HepG2 (cell line): ENCODE results near the gene DNAJB12. TPM values are rescaled to one million over a fixed set of nuclear protein-coding genes. Genes with fewer than 3 reads are reported as not detected.

Source experiments
- FOXK1 ChIP-seq: sonication (generic); formaldehyde crosslinking; IDR thresholded peaks from 2 replicates; pipeline ENCODE4 v1.4.0; 2020; ENCODE audit warnings: low read depth, missing genetic modification reagents, borderline replicate concordance
- GFI1 ChIP-seq: sonication (generic); formaldehyde crosslinking; IDR thresholded peaks from 2 replicates; pipeline ENCODE4 v1.5.0; 2020; ENCODE audit warnings: missing genetic modification reagents, mild to moderate bottlenecking, borderline replicate concordance
- HDAC2 ChIP-seq: sonication (generic); formaldehyde crosslinking; IDR thresholded peaks from 2 replicates; pipeline ENCODE4 v1.4.0; 2020; ENCODE audit warnings: missing genetic modification reagents
- HOMEZ ChIP-seq: IDR thresholded peaks from 2 replicates; pipeline ENCODE4 v1.6.1; 2016; ENCODE audit warnings: low read depth
- HOXA9 ChIP-seq: sonication (generic); formaldehyde crosslinking; IDR thresholded peaks from 2 replicates; pipeline ENCODE4 v1.8.1; 2022; ENCODE audit warnings: missing genetic modification reagents, mild to moderate bottlenecking, moderate library complexity, borderline replicate concordance
- KMT2B ChIP-seq: IDR thresholded peaks from 2 replicates; pipeline ENCODE4 v1.6.1; 2016; ENCODE audit warnings: missing genetic modification reagents, missing compliant biosample characterization
- MXI1 ChIP-seq: IDR thresholded peaks from 3 replicates; pipeline ENCODE4 v1.6.1; 2012; ENCODE audit warnings: low read depth, low read length, inconsistent platforms, borderline replicate concordance
- MYC ChIP-seq: sonication (generic); formaldehyde crosslinking; IDR thresholded peaks from 2 replicates; pipeline ENCODE4 v1.9.0; 2021; ENCODE audit warnings: missing genetic modification reagents, borderline replicate concordance
- NFKBIZ ChIP-seq: IDR thresholded peaks from 2 replicates; pipeline ENCODE4 v1.6.1; 2018; ENCODE audit warnings: missing genetic modification reagents, missing compliant biosample characterization
- PHF5A ChIP-seq: IDR thresholded peaks from one replicate; pipeline ENCODE4 v1.6.1; 2018; ENCODE audit warnings: low read depth, missing genetic modification reagents; ENCODE audit not compliant: unreplicated experiment
- PHF8 ChIP-seq: sonication (generic); formaldehyde crosslinking; IDR thresholded peaks from 2 replicates; pipeline ENCODE4 v1.5.0; 2020; ENCODE audit warnings: missing genetic modification reagents
- SRY ChIP-seq: sonication (generic); formaldehyde crosslinking; IDR thresholded peaks from 2 replicates; pipeline ENCODE4 v1.8.0; 2022; ENCODE audit warnings: mild to moderate bottlenecking, missing genetic modification reagents
- ZBTB42 ChIP-seq: sonication (generic); formaldehyde crosslinking; IDR thresholded peaks from 2 replicates; pipeline ENCODE4 v1.5.0; 2020; ENCODE audit warnings: mild to moderate bottlenecking, missing genetic modification reagents
- ZEB1 ChIP-seq: IDR thresholded peaks from 2 replicates; pipeline ENCODE4 v1.6.1; 2012; ENCODE audit warnings: mild to moderate bottlenecking, low read depth, inconsistent platforms; ENCODE audit not compliant: insufficient replicate concordance
- ZNF224 ChIP-seq: sonication (generic); formaldehyde crosslinking; IDR thresholded peaks from 2 replicates; pipeline ENCODE4 v1.5.0; 2020; ENCODE audit warnings: mild to moderate bottlenecking, missing genetic modification reagents
- ZNF3 ChIP-seq: IDR thresholded peaks from 2 replicates; pipeline ENCODE4 v1.7.0; 2017; ENCODE audit warnings: inconsistent platforms
- ZNF34 ChIP-seq: sonication (generic); formaldehyde crosslinking; IDR thresholded peaks from 2 replicates; pipeline ENCODE4 v1.4.0; 2020; ENCODE audit warnings: mild to moderate bottlenecking, missing genetic modification reagents, borderline replicate concordance
- ZNF382 ChIP-seq: sonication (generic); formaldehyde crosslinking; IDR thresholded peaks from 2 replicates; pipeline ENCODE4 v1.5.0; 2020; ENCODE audit warnings: missing genetic modification reagents, mild to moderate bottlenecking, borderline replicate concordance
- ZNF441 ChIP-seq: sonication (generic); formaldehyde crosslinking; IDR thresholded peaks from 2 replicates; pipeline ENCODE4 v1.7.0; 2021; ENCODE audit warnings: missing genetic modification reagents, borderline replicate concordance
- ZNF629 ChIP-seq: sonication (generic); formaldehyde crosslinking; conservative IDR thresholded peaks from 2 replicates; pipeline ENCODE4 v1.5.0; 2020; ENCODE audit warnings: missing genetic modification reagents
- ZNF672 ChIP-seq: sonication (generic); formaldehyde crosslinking; IDR thresholded peaks from 2 replicates; pipeline ENCODE4 v1.8.1; 2022; ENCODE audit warnings: missing genetic modification reagents
- ZNF766 ChIP-seq: sonication (generic); formaldehyde crosslinking; IDR thresholded peaks from 2 replicates; pipeline ENCODE4 v1.5.0; 2020; ENCODE audit warnings: missing genetic modification reagents, borderline replicate concordance
- ZZZ3 ChIP-seq: sonication (generic); formaldehyde crosslinking; IDR thresholded peaks from 2 replicates; pipeline ENCODE4 v1.4.0; 2020; ENCODE audit warnings: missing genetic modification reagents, mild to moderate bottlenecking, borderline replicate concordance
- polyA plus RNA-seq, 8 experiments: library from polyadenylated mRNA; depleted of rRNA in 3 of 8; stranded (reverse) in 7 of 8; unstranded in 1 of 8; fragments of >200 nt; fragmentation: Illumina TruSeq in 4 of 8; extraction: Trizol in 4 of 8; gene quantifications; 2 replicates each; pipeline versions ENCODE4 v1.2.1 to v1.2.3, GENCODE V29; 2011 to 2016; ENCODE audit warnings: low read depth in 4 of 8, missing spikeins in 1 of 8, mixed read lengths in 1 of 8; ENCODE audit not compliant: insufficient read depth in 1 of 8
- total RNA-seq, 5 experiments: library from RNA; depleted of rRNA; stranded (reverse); fragments of >200 nt; fragmentation: Illumina TruSeq; extraction: Trizol; gene quantifications; 2 replicates each; pipeline ENCODE4 v1.2.3, GENCODE V29; 2016; ENCODE audit warnings: low read depth in 1 of 5
- TF ChIP-seq, protein P1 (sequence below): sonication (generic); formaldehyde crosslinking; IDR thresholded peaks from 2 replicates; pipeline ENCODE4 v1.4.0; 2020; ENCODE audit warnings: missing genetic modification reagents, mild to moderate bottlenecking, borderline replicate concordance
- TF ChIP-seq, protein P2 (sequence below), 2 experiments: sonication (generic) in 1 of 2; formaldehyde crosslinking in 1 of 2; IDR thresholded peaks; 2 replicates each; pipeline versions ENCODE4 v1.4.0 to v1.6.1; 2018 to 2020; ENCODE audit warnings: missing genetic modification reagents in 2 of 2, borderline replicate concordance in 1 of 2, low read depth in 1 of 2, mild to moderate bottlenecking in 1 of 2, missing biosample characterization in 1 of 2

The DNAJB12 gene
- total and polyA plus RNA-seq, 2 of the 13 experiments (the other 11 are each of a cell fraction or from before 2014, with no cell fraction given): 10.8 to 18.2 TPM

DNA sequence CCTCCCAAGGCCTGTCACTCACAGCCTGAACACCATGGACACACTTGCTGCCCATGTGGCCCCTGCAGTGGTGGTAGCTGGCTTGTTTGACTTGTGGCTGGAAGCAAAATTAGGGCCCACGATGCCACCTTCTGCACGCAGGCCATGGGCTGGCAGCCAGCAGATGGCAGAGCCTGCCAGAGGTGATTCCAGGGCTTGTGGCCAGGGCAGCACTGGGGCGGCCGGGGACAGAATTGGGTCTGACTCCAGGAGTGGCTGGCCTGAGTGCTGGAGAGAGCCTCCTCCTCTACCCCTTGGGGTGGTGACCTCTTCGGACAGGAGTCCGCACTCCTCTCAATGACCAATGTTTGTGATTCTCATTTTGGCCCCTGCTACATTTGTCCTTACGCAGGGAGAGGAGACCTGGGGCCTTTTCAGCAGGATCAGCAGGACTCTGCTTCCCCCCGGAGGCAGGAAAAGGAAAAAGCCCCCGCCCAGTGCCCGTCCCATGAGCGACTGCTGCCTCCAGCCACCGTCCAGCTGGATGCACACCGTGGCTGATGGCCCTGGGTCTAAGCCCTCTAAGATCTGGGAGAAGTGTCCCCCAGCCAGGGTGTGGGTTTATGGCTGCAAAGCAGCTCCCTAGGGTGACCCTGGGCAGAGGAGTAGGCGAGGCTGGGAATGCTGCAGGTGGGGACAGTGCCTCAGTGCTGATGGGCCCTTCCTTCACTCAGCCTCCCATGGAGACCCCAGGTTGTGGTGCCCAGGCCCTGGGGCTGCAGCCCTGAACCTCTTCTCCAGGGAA lies 26.5 kb downstream of the DNAJB12 start (continued):
- TF ChIP-seq HOMEZ: no peak
- no peak for TF ChIP-seq ZNF441
- TF ChIP-seq, protein P1, sequence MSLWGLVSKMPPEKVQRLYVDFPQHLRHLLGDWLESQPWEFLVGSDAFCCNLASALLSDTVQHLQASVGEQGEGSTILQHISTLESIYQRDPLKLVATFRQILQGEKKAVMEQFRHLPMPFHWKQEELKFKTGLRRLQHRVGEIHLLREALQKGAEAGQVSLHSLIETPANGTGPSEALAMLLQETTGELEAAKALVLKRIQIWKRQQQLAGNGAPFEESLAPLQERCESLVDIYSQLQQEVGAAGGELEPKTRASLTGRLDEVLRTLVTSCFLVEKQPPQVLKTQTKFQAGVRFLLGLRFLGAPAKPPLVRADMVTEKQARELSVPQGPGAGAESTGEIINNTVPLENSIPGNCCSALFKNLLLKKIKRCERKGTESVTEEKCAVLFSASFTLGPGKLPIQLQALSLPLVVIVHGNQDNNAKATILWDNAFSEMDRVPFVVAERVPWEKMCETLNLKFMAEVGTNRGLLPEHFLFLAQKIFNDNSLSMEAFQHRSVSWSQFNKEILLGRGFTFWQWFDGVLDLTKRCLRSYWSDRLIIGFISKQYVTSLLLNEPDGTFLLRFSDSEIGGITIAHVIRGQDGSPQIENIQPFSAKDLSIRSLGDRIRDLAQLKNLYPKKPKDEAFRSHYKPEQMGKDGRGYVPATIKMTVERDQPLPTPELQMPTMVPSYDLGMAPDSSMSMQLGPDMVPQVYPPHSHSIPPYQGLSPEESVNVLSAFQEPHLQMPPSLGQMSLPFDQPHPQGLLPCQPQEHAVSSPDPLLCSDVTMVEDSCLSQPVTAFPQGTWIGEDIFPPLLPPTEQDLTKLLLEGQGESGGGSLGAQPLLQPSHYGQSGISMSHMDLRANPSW (CRISPR knock-in tag): no peak
- 0 out of 2 replicates have a peak, but pooled peaks have one; percentile 32 for TF ChIP-seq SRY (CRISPR knock-in tag)
- no peak for TF ChIP-seq ZNF34
- no peak for TF ChIP-seq ZBTB42 (CRISPR knock-in tag)
- TF ChIP-seq PHF5A (CRISPR knock-in tag): no peak
- TF ChIP-seq FOXK1 (CRISPR knock-in tag): no peak
- no peak for TF ChIP-seq KMT2B (CRISPR knock-in tag)
- no peak for TF ChIP-seq HOXA9 (CRISPR knock-in tag)
- no peak for TF ChIP-seq ZNF629
- TF ChIP-seq ZZZ3 (CRISPR knock-in tag): no peak
- TF ChIP-seq GFI1 (CRISPR knock-in tag): no peak
- TF ChIP-seq PHF8: peak; percentile 33
- TF ChIP-seq ZNF766 (CRISPR knock-in tag): no peak
- TF ChIP-seq ZNF3: no peak
- TF ChIP-seq, protein P2, sequence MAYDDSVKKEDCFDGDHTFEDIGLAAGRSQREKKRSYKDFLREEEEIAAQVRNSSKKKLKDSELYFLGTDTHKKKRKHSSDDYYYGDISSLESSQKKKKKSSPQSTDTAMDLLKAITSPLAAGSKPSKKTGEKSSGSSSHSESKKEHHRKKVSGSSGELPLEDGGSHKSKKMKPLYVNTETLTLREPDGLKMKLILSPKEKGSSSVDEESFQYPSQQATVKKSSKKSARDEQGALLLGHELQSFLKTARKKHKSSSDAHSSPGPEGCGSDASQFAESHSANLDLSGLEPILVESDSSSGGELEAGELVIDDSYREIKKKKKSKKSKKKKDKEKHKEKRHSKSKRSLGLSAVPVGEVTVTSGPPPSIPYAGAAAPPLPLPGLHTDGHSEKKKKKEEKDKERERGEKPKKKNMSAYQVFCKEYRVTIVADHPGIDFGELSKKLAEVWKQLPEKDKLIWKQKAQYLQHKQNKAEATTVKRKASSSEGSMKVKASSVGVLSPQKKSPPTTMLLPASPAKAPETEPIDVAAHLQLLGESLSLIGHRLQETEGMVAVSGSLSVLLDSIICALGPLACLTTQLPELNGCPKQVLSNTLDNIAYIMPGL (CRISPR knock-in tag; IDR thresholded peaks at IDR 0.05; ENCODE audit: borderline replicate concordance in 1 of 2, low read depth in 1 of 2): peak; percentile 79 to 85; a peak in 3 of 4 replicates
- TF ChIP-seq MYC (CRISPR knock-in tag): peak; percentile 61; the same call in 1 of the 2 replicates
- TF ChIP-seq HDAC2: no peak
- TF ChIP-seq ZEB1: no peak
- no peak for TF ChIP-seq ZNF224 (CRISPR knock-in tag)
- TF ChIP-seq ZNF672 (CRISPR knock-in tag): no peak
- 0 out of 3 replicates have a peak, but pooled peaks have one; percentile 21 for TF ChIP-seq MXI1
- TF ChIP-seq ZNF382 (CRISPR knock-in tag): no peak
- TF ChIP-seq NFKBIZ (CRISPR knock-in tag): no peak
